Measurements from ENCODE around the gene PAX7.

GRCh38 chr1:18681423-18681835 is 50.8 kb downstream of the PAX7 start:
- TF ChIP-seq CTCF (IDR thresholded peaks at IDR 0.05) (peak; percentile 76), ZFX (IDR thresholded peaks at IDR 0.05; ENCODE audit: borderline replicate concordance) (no peak)
